Fibroblast of villous mesenchyme (primary cell): ENCODE measurements around the gene C1orf53. TPM values are rescaled to one million over a fixed set of nuclear protein-coding genes. Genes with fewer than 3 reads are reported as not detected.
"Not testable (repeated sequence)": the region's sequence is repeated elsewhere in the genome, so short reads cannot be mapped to it uniquely, and the experiment has no call there.

Experiments used
- DNase-seq: peaks from one replicate; pipeline ENCODE4 v3.0.0-alpha.2; 2010; ENCODE audit warnings: low read depth
- H3K4me3 ChIP-seq: 2 replicates; pipeline ENCODE4 v1.5.1; 2011; ENCODE audit warnings: low read depth, mild to moderate bottlenecking, low read length
- CTCF ChIP-seq: IDR thresholded peaks from 2 replicates; pipeline ENCODE4 v1.5.1; 2012; ENCODE audit warnings: low read depth, mild to moderate bottlenecking, low read length; ENCODE audit not compliant: insufficient read depth
- total RNA-seq: library from RNA; depleted of rRNA; stranded (reverse); fragments of >200 nt; gene quantifications from 2 replicates; pipeline ENCODE4 v1.2.3, GENCODE V29; 2012

Gene C1orf53
- 5.6 and 8.1 TPM in 2 replicates for total RNA-seq

DNA sequence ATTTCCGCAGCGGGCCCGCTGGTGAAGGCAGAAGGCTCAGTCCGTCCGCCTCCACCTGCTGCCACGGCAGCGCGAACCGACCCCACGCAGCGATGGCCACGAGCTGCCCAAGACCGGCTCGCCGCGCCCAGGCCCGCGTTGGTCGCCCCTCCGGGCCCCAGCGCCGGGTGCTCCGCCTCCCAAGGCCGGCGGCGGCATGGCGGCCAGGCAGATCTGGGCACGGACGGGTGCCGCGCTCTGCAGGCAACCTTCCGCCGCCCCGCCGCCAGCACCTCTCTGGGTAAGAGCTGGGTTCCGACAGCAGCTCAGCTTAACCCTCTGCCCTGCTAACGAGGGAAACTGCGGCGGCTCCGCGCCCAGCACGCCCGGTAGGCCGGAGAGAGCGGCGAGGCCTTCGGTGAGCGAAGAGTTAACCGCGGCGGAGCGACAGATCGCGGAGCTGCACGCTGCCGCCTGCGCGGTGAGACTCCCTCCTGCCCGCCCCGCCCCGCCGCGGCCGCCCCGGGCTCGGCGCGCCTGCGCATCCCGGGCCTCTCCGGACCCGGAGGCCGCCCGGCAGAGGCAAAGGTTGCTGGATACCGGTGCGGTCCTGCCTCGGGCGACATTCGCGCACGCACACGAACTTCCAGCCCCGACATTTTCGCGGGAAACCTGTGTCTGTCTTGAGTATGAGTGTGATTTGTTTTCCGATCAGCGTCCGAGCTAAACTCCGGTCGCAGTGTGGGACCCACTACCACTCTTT is at the start of gene C1orf53:
TSS of gene C1orf53 (plus strand) at position 177 of the 742 bp plus-strand sequence. CDS start at position 197, 20 bp downstream.
- no peak for TF ChIP-seq CTCF
- peak; percentile 83 for DNase-seq

DNA sequence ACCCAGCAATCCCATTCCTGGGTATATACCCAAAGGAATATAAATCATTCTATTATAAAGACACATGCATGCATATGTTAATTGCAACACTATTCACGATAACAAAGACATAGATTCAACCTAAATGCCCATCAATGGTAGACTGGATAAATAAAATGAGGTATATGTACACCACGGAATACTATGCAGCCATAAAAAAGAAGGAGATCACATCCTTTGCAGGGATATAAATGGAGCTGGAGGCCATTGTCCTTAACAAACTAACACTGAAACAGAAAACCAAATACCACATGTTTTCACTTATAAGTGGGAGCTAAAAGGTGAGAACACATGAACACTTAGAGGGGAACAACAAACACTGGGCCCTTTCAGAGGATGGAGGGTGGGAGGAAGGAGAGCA is 46.7 kb upstream of the C1orf53 start:
- DNase-seq, H3K4me3 ChIP-seq: not testable (repeated sequence)

More for the DNA sequence above, at the start of gene C1orf53:
- peak within 1 kb of the TSS; percentile 80 for H3K4me3 ChIP-seq

DNA sequence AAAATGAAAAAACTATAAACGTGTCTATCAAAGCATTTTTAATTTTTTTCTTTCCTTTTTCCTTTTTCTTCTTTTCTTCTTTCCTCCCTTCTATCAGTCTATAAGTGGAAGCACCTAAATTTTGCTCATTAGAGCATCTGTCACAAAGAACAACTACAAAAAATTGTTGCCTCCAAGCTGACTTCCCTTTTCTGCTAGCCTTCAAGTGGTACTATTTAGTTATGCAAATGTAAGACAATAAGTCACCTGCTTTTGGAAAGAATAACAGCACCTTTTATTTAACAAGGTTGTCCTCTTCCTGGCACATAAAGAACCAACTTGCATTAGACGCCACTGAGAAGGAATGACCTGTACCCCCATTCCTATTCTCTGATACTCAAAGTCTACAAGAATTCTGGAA is 45.0 kb upstream of the C1orf53 start:
- no peak for DNase-seq
- no peak for TF ChIP-seq CTCF
- no peak overlapping the region for H3K4me3 ChIP-seq

- no peak for TF ChIP-seq CTCF
- H3K4me3 ChIP-seq = no peak overlapping the region
- no peak for DNase-seq
Observed at GRCh38 chr1:197859024-197859423, 43.4 kb upstream of the C1orf53 start.

DNA sequence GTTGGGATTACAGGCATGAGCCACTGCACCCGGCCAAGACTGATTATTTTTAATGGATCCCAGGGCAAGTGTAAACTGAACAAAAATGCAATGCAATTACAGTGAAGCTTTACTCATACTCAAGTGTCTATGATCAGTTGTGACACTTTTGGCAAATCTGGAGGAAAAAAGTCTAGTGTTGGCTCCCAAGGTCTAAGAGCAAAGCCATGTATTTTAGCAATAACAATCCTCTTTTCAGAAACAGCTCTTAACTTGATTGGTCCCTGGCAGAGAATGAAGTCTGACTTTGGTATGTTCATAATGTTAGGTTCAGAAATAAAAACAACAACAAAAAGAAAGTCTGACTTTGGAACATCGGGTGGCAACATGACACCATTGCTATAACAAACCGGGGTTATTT is 40.2 kb upstream of the C1orf53 start:
- H3K4me3 ChIP-seq = no peak overlapping the region
- DNase-seq = peak; percentile 10
- TF ChIP-seq CTCF = no peak

DNA sequence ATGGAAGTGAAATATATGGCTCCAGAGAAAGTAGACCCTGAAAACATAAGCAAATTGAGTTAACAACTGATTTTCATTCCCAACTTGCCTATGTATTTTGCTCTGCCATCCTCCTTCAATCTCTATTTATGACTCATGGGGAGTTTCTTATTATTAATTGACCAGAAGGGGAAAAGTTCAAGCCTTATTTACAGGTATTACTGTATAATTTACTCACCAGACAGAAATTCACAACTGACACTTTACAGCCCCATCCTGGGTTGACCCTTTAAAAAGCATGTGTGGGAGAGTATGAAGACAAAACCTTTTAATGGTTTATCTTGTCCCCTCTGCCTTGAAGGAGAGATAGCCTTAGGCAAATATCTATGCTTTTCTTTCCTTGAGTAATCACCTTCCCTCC is 39.8 kb upstream of the C1orf53 start:
- no peak for DNase-seq
- no peak overlapping the region for H3K4me3 ChIP-seq

DNA sequence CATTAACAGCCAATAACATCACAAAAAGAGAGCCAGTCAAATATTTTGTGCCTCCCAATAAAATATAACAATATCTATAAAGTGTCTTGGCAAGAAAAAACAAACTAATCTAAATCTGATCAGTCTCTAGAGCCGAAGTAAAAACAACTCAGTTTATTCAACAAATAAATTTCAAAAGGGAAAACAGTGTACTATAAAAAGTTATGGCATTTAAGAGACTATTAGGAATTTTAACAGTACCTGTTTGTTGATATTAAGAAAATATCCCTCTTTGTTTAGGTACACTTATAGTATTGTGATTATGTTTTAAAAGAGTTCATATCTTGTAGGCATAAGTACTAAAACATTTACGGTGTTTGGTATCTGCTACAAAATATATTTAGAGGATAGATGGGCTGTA is 36.6 kb upstream of the C1orf53 start:
- no peak for TF ChIP-seq CTCF
- no peak overlapping the region for H3K4me3 ChIP-seq
- DNase-seq = no peak

More for the DNA sequence above, 39.8 kb upstream of the C1orf53 start:
- TF ChIP-seq CTCF = no peak
